BE2C (cell line): ENCODE results near the gene RTN4R.
A peak's percentile ranks its signal among the peaks of the same experiment; 100 is the strongest.
"Not testable (repeated sequence)": the region's sequence is repeated elsewhere in the genome, so short reads cannot be mapped to it uniquely, and the experiment has no call there.

Source experiments
- DNase-seq: peaks from one replicate; pipeline ENCODE4 v3.0.0-alpha.2; 2020
- H3K27me3 ChIP-seq: fragments of 250-450 bp; sonication (Bioruptor Pico); 2 replicates; pipeline ENCODE4 v1.5.1; 2020; ENCODE audit warnings: mild to moderate bottlenecking
- H3K36me3 ChIP-seq: fragments of 250-450 bp; sonication (Bioruptor Pico); 2 replicates; pipeline ENCODE4 v1.5.1; 2020; ENCODE audit warnings: mild to moderate bottlenecking
- H3K4me1 ChIP-seq: fragments of 250-450 bp; sonication (Bioruptor Pico); 2 replicates; pipeline ENCODE4 v1.5.1; 2020
- H3K4me3 ChIP-seq: 2 replicates; pipeline ENCODE4 v1.5.1; 2011; ENCODE audit warnings: low read depth, low read length
- H3K9me3 ChIP-seq: fragments of 250-450 bp; sonication (Bioruptor Pico); 2 replicates; pipeline ENCODE4 v1.5.1; 2020
- TF ChIP-seq, protein P1 (sequence below): IDR thresholded peaks from 2 replicates; pipeline ENCODE4 v1.5.1; 2012; ENCODE audit warnings: mild to moderate bottlenecking, low read depth, low read length

Gene RTN4R

DNA sequence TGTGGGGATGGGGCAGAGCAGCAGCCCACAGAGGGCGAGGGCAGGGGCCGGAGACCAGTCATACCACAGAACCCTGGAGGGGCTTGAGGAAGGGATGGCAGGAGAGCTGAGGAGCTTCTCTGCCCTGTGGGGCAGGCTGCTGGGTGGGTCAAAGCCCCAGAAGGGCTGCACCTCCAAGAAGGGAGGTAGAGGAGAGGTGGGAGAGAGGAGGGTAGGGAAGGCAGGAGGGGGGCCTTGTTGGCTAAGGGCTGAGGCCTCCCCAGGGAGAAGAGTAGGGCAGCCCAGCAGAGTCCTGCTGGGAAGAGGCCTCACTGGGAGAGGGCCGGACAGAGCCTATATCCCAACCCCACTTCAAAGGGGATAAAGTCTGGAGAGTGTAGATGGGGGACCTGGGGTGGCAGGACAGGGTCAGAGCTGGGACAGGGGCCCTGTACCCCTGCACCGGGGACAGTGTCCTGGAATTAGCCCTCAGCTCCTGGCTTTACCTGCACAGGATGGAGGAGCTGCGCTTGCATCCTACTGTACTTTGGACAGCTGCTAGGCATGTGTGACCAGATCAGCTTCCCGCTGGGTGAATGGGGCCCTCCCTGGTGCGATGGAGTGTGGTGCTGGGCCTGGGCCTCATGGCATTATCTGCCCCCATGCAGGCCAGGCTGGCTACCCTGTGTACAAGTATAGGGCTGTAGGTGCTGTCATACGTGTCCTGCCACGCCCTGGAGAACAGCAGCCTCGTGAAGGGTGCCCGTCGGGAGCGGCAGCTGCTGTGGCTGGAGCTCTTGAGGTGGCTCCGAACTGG lies 44.5 kb upstream of the RTN4R start:
- no peaks in the 10 kb centered on the region for H3K9me3 ChIP-seq
- H3K36me3 ChIP-seq, result no peaks in the 10 kb centered on the region
- no peaks in the 10 kb centered on the region for H3K27me3 ChIP-seq
- no peak for DNase-seq
- TF ChIP-seq, protein P1, sequence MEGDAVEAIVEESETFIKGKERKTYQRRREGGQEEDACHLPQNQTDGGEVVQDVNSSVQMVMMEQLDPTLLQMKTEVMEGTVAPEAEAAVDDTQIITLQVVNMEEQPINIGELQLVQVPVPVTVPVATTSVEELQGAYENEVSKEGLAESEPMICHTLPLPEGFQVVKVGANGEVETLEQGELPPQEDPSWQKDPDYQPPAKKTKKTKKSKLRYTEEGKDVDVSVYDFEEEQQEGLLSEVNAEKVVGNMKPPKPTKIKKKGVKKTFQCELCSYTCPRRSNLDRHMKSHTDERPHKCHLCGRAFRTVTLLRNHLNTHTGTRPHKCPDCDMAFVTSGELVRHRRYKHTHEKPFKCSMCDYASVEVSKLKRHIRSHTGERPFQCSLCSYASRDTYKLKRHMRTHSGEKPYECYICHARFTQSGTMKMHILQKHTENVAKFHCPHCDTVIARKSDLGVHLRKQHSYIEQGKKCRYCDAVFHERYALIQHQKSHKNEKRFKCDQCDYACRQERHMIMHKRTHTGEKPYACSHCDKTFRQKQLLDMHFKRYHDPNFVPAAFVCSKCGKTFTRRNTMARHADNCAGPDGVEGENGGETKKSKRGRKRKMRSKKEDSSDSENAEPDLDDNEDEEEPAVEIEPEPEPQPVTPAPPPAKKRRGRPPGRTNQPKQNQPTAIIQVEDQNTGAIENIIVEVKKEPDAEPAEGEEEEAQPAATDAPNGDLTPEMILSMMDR, result no peak
- H3K4me1 ChIP-seq, result no peaks in the 10 kb centered on the region
- H3K4me3 ChIP-seq, result no peak overlapping the region

DNA sequence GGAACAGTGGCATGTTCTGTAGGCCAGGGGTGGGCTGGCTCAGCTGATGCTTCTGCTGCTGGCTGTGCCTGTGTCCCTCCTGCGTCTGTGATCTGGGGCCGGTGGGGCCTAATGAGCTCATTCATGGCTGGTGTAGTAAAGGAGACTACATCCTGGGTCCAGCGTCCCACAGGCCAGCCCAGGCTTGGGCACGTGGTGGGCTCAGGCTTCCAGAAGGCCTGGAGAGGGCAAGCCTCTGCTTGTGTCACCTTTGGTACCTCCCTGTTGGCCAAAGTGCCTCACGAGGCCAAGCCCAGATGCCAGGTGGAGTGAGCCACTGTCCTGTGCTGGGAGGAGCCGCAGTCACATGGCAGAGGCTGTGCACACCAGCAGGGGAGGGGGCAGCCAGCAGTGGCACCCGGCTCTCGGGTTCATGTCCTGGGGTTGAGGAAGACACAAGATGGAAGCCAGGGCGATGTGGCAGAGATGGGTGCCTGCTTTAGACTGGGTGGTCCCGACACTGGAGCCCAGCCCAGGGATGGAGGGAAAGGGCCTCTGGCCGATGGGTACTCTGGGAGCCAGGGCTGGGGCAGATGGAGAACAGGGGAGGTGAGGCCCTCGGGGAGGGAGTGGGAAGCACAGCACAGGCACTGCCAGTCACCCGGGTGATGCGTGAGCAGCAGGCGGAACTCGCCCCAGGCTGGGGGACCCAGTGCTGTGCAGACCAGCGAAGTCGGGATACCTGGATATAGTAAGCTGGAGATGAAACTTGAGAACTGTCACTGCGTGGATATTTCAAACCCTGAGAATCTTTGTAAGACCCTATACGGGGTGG lies 43.3 kb upstream of the RTN4R start:
- H3K27me3 ChIP-seq, H3K4me3 ChIP-seq, DNase-seq, H3K9me3 ChIP-seq, H3K36me3 ChIP-seq, H3K4me1 ChIP-seq: not testable (repeated sequence)

DNA sequence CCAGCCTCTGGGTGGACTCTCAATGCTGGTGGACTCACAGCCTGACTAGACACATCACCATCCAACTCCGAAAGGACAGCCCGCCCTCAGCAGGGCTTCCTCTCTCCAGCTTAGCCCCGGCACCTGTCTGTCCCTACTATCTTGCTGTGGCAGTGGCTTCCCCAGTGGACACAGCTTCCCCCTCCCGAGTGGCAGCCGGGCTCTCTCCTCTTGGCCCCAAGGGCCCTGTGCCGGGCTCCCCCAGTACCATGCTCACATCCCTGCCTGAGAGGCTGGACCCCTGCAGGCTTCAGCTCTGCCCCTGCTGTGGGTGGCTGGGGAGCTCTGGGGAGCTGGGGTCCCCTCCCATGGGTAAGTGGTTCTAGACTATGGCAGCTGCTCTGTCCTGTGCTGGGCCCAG lies 42.7 kb upstream of the RTN4R start:
- DNase-seq, H3K4me3 ChIP-seq, H3K27me3 ChIP-seq, H3K9me3 ChIP-seq, H3K36me3 ChIP-seq, H3K4me1 ChIP-seq: not testable (repeated sequence)

DNA sequence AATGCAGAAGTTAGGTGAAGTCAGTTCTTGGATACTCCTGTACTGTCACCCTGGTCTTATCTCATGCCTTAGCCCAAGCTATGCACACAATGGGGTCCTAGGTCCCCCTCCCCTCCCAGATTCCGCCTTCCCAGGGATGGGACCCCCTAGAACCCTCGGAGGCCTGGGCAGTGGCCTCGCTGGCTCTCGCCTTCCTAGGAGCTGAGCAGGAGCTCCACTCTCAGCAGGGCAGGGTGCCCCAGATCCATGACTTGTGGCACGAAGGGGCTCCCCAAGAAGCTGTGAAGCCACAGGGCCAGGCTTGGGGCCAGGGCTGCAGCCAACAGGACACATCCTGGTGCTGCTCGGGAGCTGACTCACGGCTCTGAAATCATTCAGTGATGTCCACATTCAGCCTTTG lies 42.1 kb upstream of the RTN4R start:
- H3K4me3 ChIP-seq, DNase-seq, H3K36me3 ChIP-seq, H3K9me3 ChIP-seq, H3K27me3 ChIP-seq, H3K4me1 ChIP-seq: not testable (repeated sequence)

DNA sequence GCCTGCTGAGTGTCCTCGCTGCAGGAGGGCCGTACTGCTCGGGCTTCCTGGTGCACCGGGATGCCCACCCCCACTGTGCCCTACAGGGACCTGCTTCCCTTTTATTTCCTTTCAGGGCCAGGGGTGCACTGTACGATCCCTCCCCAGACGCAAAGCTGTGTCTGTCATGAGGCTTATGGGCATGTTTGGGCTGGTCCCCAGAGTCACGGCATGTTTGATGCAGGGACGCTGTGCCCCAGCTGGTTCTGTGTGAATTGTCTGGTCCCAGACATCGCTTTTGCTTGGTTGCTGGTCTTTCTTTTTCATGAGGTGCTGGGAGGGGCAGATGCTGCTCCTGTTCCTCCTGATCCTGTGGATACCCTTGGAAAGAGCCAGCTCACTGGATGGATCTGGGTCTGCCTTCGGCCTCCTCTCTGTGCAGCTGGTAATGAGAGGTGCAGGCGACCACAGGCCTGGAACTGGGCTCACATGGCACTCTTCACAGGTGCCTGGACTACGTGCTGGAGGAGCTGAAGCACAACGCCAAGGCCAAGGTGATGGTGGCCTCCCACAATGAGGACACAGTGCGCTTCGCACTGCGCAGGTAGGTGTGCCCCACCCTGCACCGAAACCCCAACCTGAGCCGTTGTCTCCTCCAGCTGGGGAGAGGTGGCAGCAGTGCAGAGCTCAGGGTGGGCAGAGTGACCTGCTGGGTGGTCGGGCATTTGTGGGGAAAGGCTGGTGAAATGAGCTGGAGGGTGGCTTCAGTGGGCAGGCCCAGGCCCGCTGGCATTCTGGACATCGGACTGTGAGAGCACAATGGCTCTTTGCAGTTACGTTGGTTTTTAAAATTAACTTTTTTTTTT lies 40.9 kb upstream of the RTN4R start:
- DNase-seq, result peak; percentile 2
- H3K36me3 ChIP-seq, H3K4me1 ChIP-seq, H3K9me3 ChIP-seq, H3K27me3 ChIP-seq, H3K4me3 ChIP-seq: not testable (repeated sequence)

DNA sequence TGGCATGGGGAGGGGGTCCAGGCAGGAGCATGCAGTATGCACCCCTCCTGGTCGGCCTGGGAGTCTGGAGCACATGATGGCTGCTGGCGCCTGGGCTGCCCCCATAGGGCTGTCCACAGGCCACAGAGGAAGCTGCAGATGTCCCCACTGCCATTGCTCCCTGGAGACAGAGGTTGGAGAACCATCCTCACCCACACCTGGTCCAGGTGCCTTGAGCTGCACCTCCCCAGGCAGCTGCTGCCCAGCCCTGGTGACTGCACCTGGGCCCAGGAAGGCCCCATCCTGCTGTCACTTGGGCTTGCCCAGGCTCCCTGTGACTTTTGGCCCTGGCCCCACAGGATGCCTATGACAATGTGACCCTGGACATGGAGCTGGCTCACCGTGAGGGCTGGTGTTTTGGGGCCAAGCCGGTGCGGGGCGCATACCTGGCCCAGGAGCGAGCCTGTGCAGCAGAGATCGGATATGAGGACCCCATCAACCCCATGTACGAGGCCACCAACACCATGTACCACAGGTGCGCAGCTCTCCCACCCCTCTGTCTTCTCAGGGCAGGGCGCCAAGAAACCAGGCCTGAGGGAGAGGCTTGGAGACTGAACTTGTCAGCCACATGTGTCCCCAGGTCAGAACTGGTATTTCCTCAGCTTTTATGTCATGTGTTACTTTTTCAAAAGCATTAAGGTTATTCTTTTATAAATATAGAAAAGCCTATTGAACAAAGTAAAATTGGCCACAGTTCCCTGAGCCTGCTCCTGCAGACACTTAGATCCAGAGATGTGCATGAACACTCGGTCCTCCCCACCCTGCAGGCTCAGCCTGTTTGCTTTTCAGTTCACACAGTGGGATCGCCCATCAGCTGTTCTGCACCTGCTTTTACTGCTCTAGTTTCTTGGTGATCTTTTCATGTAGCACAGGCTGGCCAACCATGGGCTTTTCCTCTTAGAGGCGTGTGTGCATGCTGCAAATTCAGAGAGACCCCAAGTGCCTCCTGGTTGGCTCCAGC lies 39.6 kb upstream of the RTN4R start:
- H3K4me3 ChIP-seq, H3K36me3 ChIP-seq, H3K4me1 ChIP-seq, H3K9me3 ChIP-seq, H3K27me3 ChIP-seq: not testable (repeated sequence)
- DNase-seq, result peak; percentile 2

DNA sequence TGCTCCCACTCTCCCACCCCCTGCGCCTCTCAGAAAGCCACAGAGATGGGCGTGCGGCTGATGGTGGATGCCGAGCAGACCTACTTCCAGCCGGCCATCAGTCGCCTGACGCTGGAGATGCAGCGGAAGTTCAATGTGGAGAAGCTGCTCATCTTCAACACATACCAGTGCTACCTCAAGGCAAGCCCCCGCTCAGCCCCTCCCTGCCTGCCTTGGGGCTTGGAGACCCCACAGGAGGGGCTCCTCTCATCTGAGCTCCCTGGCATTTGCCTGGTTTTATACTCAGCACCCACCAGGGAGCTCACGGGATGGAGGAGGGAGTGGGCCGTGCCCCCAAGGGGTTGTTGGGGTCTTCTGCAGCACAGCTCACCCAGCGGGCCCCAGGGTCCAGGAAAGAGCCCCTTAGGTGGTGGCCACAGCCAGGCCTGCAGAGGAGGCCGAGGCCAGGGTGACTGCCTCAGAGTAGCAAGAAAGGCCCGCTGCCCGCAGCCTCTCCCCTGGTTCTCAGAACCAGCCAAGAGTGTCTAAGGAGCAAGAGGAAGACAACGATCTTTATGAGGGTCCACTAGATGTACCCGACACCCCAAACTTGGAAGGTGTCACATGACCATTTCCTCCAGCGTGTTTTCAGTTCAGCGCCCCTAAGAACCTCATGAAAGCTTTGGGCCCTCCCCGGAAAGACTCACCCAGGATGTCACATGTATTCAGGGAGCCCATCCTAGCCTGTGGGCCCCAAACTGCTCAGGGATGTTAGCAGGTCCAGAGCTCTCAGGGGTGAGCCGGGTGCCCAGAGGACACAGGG lies 38.7 kb upstream of the RTN4R start:
- not testable (repeated sequence) for H3K4me1 ChIP-seq, H3K36me3 ChIP-seq, H3K27me3 ChIP-seq, H3K9me3 ChIP-seq, H3K4me3 ChIP-seq
- peak; percentile 4 for DNase-seq

DNA sequence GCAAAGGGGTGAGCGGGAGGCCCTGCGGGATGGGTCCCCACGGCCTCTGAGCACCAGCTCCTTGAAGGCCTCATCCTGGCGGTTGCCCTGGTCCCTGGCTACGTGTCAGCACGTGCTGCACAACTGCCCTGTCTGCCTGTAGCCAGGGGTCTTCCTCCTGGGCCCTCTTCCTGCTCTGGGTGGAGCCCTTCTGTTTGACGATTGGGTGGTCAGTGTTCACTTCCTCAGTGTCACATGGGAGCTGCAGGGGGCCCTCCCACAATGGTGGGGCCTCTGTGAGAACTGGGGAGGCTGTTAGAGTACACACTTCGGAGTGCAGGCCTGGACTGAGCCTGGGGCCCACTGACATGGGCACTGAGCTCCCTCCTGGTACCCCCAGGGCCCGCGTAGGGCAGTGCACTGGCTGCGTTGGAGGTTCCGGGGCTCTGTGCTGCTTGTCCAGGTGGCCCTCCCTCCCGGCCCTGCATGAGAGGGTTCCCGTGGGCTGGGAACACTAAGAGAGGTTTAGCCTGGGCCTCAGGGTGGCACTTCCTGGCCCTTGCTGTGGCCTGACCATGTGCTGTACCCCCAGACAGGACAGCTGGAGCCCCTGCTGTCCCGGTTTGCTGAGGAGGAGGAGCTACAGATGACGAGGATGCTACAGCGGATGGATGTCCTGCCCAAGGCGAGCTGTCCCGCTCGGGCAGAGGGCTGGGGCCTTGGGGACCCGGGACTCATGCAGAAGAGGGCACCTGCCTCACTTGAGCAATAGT lies 38.0 kb upstream of the RTN4R start:
- Histone ChIP-seq H3K4me1 (no peaks in the 10 kb centered on the region; the same call in 1 of the 2 replicates), H3K36me3 (no peaks in the 10 kb centered on the region), H3K27me3 (no peaks in the 10 kb centered on the region), H3K4me3 (no peak overlapping the region), H3K9me3 (no peaks in the 10 kb centered on the region)
- peak; percentile 6 for DNase-seq
- TF ChIP-seq, protein P1, result no peak

DNA sequence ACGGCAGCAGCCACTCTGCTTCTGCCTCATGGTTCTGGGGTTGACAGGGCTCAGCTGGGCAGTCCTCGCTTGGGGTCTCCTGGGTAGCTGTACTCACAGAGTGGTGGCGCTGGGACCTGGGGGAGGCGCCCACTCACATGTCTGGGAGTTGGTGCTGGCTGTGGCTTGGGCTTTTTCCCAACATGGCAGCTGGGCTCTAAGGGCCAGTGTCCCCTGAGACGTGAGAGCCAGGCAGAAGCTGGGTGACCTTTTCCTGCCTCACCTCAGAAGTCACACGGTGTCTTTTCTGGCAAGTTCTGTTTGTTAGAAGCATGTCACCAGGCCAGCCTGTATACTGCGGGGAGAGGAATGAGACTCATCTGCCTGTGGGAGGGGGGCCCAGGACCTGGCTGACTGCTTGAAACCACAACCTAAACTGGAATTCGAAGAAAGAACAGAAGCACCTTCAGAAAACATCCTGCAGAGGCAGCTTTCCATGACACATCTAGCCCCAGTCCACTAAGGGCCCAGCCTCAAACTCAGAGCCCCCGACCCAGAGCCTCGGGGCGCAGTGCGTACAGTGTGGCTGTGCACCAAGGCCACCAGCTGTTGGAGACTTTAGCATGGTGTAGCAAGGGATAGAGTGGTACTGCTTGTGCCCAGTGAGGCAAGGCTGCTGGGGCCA lies 37.2 kb upstream of the RTN4R start:
- not testable (repeated sequence) for H3K27me3 ChIP-seq, H3K4me1 ChIP-seq, H3K4me3 ChIP-seq, H3K36me3 ChIP-seq, H3K9me3 ChIP-seq
- DNase-seq, result peak; percentile 4
